Occipital lobe (tissue), 2 donors: ENCODE results near the gene TGM3. TPM values are rescaled to one million over a fixed set of nuclear protein-coding genes. Genes with fewer than 3 reads are reported as not detected.
"Not testable (repeated sequence)": the region's sequence is repeated elsewhere in the genome, so short reads cannot be mapped to it uniquely, and the experiment has no call there.

Experiments used
- DNase-seq: peaks from one replicate; lab custom pipeline; 2025; lab: John Stamatoyannopoulos, UW
- total RNA-seq: library from RNA; depleted of rRNA; stranded (reverse); fragments of >200 nt; gene quantifications from one replicate; pipeline ENCODE4 v1.2.3, GENCODE V29; 2014

The TGM3 gene
- 0.16 TPM for total RNA-seq

- no peak for DNase-seq
Measured at GRCh38 chr20:2295886-2296515, at the start of gene TGM3. TGM3 (plus strand) TSS chr20:2296001; CDS start chr20:2296064, 63 bp downstream.

- DNase-seq: no peak
Measured at GRCh38 chr20:2246069-2246491, 49.7 kb upstream of the TGM3 start.

GRCh38 chr20:2248837-2249236 lies 47.0 kb upstream of the TGM3 start:
- no peak for DNase-seq

DNA sequence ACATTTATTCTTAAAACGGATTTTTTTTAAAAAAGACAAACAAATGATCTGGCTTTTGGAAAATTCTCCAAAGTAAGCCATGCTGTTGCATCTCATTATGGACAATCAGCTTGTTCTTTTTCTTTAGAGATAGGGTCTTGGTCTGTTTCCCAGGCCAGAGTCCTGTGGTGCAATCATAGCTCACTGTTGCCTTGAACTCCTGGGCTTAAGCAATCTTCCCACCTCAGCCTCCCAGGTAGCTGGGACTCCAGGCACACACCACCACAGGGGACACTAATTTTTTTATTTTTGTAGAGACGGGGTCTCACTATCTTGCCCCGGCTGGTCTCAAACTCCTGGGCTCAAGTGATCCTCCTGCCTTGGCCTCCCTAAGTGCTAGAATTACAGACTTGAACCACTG lies 45.9 kb upstream of the TGM3 start:
- DNase-seq: no peak

DNA sequence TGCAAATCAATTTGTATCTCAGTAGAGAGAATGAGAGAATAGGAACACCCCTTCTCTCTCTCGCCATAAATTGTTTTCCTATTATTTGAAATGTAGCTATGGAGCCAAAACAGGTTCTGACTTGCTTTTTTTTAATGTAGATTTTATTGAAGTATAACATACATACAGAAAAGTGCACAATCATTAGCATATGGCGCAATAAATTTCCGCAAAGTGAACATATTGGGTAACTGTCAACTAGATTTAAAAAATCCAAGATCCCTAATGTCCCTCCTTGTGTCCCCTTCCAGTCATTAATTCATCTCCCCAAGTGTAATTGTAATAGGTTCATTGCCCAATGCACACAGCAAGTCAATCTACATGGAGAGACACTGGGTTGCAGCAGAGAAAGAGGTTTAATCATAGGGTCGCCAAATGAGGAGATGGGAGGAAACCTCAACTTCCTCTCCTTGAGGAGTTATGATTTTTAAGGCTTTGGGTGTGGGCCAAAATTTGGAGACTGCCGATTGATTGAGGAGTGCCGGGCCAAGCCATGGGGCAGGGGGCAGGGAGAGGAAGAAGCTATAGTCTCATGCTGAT lies 43.3 kb upstream of the TGM3 start:
- DNase-seq: no peak

- no peak for DNase-seq
Measured at GRCh38 chr20:2253256-2253655, 42.5 kb upstream of the TGM3 start.

- no peak for DNase-seq
Measured at GRCh38 chr20:2254333-2254732, 41.5 kb upstream of the TGM3 start.

DNA sequence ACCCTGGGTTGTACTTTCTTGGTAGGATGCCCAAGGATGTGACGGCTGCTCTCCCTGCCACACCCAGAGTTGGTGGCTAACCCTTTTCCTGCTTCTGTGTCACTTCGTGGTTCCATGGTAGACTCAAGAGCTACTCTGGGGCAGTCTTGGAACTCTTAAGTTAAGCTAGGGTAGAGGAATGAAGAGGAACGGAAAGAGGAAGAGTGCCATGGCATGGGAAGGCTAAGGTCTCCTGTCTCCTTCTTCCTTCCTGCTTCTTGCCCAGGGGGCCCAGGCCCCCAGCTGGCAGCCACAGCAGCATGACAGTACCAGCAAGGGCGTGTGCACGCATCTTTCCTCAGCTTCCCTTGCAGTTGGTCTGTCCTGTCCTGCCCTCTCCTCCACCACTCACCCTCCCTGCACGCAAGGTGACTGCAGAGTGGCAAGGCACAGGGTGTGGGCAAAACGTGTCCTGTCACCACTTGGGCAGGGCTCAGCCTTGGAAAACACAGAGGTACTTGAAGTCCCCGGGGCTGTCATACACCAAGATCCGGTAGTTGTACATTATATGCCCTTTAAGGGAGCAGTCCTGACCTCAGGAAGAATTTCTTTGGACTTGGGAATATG lies 39.8 kb upstream of the TGM3 start:
- DNase-seq: no peak

GRCh38 chr20:2259731-2260130 lies 36.1 kb upstream of the TGM3 start:
- no peak for DNase-seq

GRCh38 chr20:2260250-2260649 lies 35.6 kb upstream of the TGM3 start:
- no peak for DNase-seq

GRCh38 chr20:2261046-2261485 lies 34.7 kb upstream of the TGM3 start:
- no peak for DNase-seq

GRCh38 chr20:2261629-2262028 lies 34.2 kb upstream of the TGM3 start:
- DNase-seq: no peak

GRCh38 chr20:2264118-2264517 lies 31.7 kb upstream of the TGM3 start:
- DNase-seq: no peak

GRCh38 chr20:2264621-2265374 lies 31.0 kb upstream of the TGM3 start:
- not testable (repeated sequence) for DNase-seq

- DNase-seq: no peak
Measured at GRCh38 chr20:2273634-2274302, 22.0 kb upstream of the TGM3 start.

- no peak for DNase-seq
Measured at GRCh38 chr20:2276015-2276414, 19.8 kb upstream of the TGM3 start.

GRCh38 chr20:2279253-2279779 lies 16.5 kb upstream of the TGM3 start:
- peak; percentile 40 for DNase-seq

GRCh38 chr20:2280082-2280481 lies 15.7 kb upstream of the TGM3 start:
- DNase-seq: no peak

DNA sequence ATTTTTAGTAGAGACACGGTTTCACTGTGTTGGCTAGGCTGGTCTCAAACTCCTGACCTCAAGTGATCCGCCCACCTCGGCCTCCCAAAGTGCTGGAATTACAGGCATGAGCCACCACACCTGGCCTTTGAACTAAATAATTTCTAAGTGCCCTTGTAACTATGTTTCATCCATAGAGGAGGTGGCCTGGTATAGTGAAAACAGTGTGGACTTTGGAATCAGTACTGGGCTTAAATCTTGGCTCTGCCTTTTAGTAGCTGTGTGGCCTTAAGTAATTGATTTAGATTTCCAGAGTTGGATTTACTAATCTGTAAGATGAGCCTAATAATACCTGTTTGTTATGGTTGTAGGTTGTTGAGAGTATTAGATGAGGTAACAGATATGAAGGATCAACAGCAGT lies 14.2 kb upstream of the TGM3 start:
- DNase-seq: no peak

GRCh38 chr20:2282181-2282580 lies 13.6 kb upstream of the TGM3 start:
- DNase-seq: no peak

DNA sequence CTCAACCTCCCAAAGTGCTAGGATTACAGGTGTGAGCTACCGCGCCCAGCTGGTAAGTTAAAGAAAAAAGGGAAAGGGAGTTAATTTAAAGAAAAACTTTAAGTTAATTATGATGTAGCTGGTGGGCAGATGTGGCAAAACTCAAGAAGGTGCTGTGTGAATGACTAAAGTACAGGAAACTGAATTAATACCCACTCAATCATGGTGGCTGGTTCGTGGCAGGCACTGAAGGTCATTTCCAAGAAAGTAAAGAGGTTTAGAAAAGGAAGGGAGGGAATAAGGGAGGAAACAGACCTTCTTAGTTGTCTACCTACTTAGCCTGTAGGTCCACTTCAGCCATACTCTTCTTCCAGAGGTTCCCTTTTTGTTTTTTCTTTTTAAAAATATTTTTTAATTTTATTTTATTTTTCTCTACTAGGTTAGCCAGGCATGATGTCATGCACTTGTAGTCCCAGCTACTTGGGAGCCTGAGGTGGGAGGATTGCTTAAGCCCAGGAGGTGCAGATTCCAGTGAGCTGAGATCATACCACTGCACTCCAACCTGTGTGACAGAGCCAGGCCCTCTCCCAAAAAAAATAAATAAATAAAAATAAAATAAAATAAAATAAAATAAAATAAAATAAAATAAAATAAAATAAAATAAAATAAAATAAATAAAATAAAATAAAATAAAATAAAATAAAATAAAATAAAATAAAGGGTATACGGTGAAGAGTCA lies 11.9 kb upstream of the TGM3 start:
- no peak for DNase-seq
